Stimulated activated CD4-positive, alpha-beta T cell treated with anti-CD3 and anti-CD28 coated beads, Interleukin-12 subunit alpha, Interleukin-12 subunit beta, amount 100 ng/mL, for 48 hours (primary cell): Measurements from ENCODE around the gene SH3RF2.

Source experiments
- DNase-seq, 3 donors: peaks; one replicate each; pipeline ENCODE4 v3.0.0-alpha.2; 2020; ENCODE audit warnings: low read depth in 2 of 3, low spot score in 1 of 3

Gene SH3RF2

DNA sequence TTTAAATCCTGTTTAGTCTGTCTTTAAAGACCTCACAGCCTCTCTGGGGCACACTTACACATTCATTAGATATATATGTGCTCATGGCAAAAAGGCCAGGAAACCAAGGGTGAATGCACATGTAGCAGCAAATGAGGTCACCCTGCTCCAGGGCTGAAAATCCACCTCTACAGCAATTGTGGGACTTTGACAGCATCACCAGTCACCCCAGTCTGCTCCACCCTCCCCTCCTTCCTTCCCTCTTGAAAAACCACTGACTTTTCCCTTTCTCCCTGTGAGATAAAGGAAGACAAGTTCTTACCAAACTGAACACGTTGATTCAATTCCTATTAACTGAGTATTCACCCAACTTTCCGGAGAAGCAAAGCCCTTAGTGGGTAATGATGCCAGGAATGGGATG, 15.2 kb upstream of the SH3RF2 start:
- DNase-seq: no peak

GRCh38 chr5:145922059-145922458, 14.3 kb upstream of the SH3RF2 start:
- no peak for DNase-seq

DNA sequence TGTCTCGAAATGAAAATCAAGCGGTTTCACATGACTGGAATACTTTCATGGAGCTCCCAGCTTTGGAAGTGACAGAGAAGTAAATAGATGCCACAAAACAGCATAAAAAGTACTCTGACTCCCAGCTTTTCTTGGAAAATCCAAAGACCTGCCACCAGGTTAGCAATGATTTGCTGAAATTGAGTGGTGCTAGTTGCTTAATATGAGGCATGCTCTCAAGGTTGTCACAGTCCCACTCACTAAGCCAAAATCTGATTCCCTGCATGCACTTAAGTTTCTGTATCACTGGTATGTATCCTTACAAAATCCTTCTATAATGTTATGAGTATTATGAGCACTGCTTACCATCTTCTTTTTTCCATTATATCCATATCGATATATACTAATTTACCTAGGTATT, 13.0 kb upstream of the SH3RF2 start:
- DNase-seq: no peak

GRCh38 chr5:145924849-145925248, 11.5 kb upstream of the SH3RF2 start:
- no peak for DNase-seq

- DNase-seq: no peak
These were observed 11.0 kb upstream of the SH3RF2 start for GRCh38 chr5:145925353-145925752.

- no peak for DNase-seq
These were observed 10.6 kb upstream of the SH3RF2 start for GRCh38 chr5:145925803-145926202.

GRCh38 chr5:145931718-145932117, 4.7 kb upstream of the SH3RF2 start:
- DNase-seq: no peak

GRCh38 chr5:145934276-145934675, 2.1 kb upstream of the SH3RF2 start:
- no peak for DNase-seq

DNA sequence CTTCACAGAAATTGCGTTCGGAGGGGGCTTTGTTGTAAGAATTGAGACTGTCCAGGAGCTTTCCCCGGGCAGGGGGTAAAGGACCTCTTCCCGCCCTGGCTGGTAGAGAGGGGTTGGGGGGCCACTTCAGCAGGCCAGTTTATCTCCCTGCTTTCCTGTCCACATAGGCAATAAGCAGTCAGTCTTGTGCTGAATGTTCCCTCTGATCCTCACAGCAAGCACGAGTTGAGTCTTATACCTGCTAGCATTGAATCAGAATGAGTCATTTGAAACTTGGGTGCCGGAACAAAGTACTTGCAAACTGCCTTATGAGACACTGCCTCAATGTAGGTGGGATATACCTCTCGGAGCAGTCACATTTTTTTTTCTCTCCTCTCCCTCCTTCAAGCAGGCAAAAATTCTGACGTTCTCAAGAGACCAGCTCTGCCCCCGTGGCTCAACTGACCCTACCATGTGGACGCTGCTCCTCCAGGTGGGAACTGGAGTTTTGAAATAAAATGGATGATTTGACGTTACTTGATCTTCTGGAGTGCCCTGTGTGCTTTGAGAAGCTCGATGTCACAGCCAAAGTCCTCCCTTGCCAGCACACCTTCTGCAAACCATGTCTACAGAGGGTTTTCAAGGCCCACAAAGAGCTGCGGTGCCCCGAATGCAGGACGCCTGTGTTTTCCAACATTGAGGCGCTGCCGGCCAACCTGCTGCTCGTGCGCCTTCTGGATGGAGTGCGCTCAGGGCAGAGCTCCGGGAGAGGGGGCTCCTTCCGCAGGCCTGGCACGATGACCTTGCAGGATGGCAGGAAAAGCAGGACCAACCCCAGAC, 1.3 kb downstream of the SH3RF2 start:
- peak in 1 of 3 donors; percentile 25 for DNase-seq

GRCh38 chr5:145938776-145939539, 2.6 kb downstream of the SH3RF2 start:
- DNase-seq: no peak

- DNase-seq: no peak
These were observed 3.2 kb downstream of the SH3RF2 start for GRCh38 chr5:145939540-145940065.

DNA sequence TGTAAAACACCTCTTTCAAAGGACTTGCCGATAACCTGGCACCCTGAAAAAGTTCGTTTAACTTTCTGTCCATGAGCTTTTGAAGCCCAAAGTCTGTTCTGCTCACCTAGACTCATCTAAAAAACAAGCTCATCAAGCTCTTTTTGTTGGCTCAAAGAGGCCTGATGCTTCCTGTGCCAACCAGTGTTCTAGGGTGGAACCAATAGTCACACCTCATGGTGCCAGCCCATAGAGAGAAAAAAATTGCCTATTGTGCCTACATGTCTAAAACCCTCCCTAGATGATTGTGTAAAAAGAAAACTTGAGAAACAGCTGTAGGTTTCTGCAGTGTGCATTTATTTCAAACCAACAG, 4.7 kb downstream of the SH3RF2 start:
- DNase-seq: no peak

DNA sequence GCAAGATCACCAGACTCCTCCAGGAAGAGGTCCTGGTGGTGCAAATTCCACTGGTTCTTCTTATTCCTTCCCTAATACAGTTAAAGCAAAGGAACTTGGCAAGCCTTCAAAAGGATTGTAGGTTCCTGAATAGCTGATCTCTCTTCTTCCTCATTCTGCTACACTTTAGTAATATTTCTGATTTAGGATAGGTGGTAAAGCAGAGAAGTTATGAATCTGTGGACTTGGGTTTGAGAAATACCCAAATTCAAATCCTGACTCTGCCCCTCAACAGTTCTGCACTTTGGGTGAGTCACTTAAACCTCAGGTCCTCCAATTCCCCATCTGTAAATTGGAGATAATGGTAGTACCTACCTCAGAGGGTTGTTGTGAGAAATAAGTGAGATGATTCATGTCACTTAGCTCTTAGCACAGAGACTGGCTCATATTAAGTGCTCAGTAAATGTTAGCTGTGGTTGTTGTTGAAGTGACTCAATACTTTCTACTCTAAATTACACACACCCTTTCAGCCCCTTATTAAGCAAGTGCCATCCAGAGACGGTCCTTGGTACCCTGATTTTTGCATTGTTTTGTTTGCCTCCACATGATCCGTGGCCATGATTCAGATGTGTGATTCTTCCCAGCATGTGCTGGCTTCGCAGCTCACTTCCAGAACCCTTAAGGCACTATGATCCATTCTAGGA, 5.2 kb downstream of the SH3RF2 start:
- DNase-seq: no peak

- no peak for DNase-seq
These were observed 5.8 kb downstream of the SH3RF2 start for GRCh38 chr5:145942201-145942600.

GRCh38 chr5:145942749-145943148, 6.4 kb downstream of the SH3RF2 start:
- DNase-seq: no peak

- DNase-seq: no peak
These were observed 7.3 kb downstream of the SH3RF2 start for GRCh38 chr5:145943674-145944121.

- DNase-seq: no peak
These were observed 8.0 kb downstream of the SH3RF2 start for GRCh38 chr5:145944328-145944727.

- no peak for DNase-seq
These were observed 9.3 kb downstream of the SH3RF2 start for GRCh38 chr5:145945620-145946111.

GRCh38 chr5:145946112-145946861, 9.9 kb downstream of the SH3RF2 start:
- peak in 1 of 3 donors; percentile 25 for DNase-seq

DNA sequence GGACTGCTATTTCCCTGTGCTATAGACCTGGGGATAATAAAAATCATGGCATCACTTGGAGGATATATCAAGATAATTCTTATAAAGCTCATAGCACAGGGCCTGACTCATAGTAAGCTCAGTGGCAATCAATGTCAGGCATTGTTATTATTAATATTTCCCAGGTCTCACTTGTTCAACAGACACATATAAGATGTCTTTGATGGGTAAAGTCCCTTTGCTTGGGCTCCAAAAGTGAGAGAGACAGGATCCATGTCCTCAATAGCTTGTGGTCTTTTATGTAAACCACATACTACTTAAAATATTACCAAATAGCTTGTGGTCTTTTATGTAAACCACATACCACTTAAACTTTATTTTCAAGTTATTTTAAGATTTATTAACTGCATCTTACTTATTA, 11.2 kb downstream of the SH3RF2 start:
- no peak for DNase-seq

- DNase-seq: no peak
These were observed 11.7 kb downstream of the SH3RF2 start for GRCh38 chr5:145948047-145948446.
